H1 (cell line): Measurements from ENCODE around the gene GRIP2. TPM values are rescaled to one million over a fixed set of nuclear protein-coding genes. Genes with fewer than 3 reads are reported as not detected.

Experiments used
- RFX5 ChIP-seq: IDR thresholded peaks from 2 replicates; pipeline ENCODE4 v1.6.1; 2011; ENCODE audit warnings: low read depth, low read length, improper control_type of control experiment, borderline replicate concordance
- polyA plus RNA-seq, 7 experiments: library from polyadenylated mRNA; depleted of rRNA in 3 of 7; stranded (reverse) in 5 of 7; unstranded in 2 of 7; fragments of >200 nt in 5 of 7; fragments of 200-250 nt in 2 of 7; gene quantifications; 1 replicate in 5 of 7; 2 replicates in 1 of 7; 4 replicates in 1 of 7; pipeline versions ENCODE4 v1.2.1 to v1.2.3, GENCODE V29; 2011 to 2013; ENCODE audit warnings: missing spikeins in 2 of 7, mixed read lengths in 2 of 7
- total RNA-seq: library from RNA; stranded (reverse); fragmentation: NEBNext Ultra II Directional; extraction: Animal tissue kit (Norgen Biotek cat#: 25700); gene quantifications from 2 replicates; pipeline ENCODE4 v1.2.1, GENCODE V29; 2021
- TF ChIP-seq, protein P1 (sequence below), 3 experiments: IDR thresholded peaks; 1 replicate in 2 of 3; 2 replicates in 1 of 3; pipeline versions ENCODE4 v1.5.1 to v1.6.1; 2011; ENCODE audit warnings: low read length in 3 of 3, mild to moderate bottlenecking in 3 of 3, inconsistent platforms in 2 of 3, low read depth in 1 of 3, moderate library complexity in 1 of 3; ENCODE audit not compliant: insufficient read depth in 1 of 3; ENCODE audit errors: control extremely low read depth in 1 of 3

Gene GRIP2
- total and polyA plus RNA-seq, 2 of the 8 experiments (the other 6 are each of a cell fraction or from before 2014, with no cell fraction given): 2.5 to 6.4 TPM

GRCh38 chr3:14582045-14582410 is 41.9 kb upstream of the GRIP2 start (continued):
- TF ChIP-seq, protein P1, sequence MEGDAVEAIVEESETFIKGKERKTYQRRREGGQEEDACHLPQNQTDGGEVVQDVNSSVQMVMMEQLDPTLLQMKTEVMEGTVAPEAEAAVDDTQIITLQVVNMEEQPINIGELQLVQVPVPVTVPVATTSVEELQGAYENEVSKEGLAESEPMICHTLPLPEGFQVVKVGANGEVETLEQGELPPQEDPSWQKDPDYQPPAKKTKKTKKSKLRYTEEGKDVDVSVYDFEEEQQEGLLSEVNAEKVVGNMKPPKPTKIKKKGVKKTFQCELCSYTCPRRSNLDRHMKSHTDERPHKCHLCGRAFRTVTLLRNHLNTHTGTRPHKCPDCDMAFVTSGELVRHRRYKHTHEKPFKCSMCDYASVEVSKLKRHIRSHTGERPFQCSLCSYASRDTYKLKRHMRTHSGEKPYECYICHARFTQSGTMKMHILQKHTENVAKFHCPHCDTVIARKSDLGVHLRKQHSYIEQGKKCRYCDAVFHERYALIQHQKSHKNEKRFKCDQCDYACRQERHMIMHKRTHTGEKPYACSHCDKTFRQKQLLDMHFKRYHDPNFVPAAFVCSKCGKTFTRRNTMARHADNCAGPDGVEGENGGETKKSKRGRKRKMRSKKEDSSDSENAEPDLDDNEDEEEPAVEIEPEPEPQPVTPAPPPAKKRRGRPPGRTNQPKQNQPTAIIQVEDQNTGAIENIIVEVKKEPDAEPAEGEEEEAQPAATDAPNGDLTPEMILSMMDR (IDR thresholded peaks at IDR 0.05; ENCODE audit: control extremely low read depth in 1 of 3, insufficient read depth in 1 of 3, low read depth in 1 of 3, low read length in 3 of 3): no peak
- TF ChIP-seq RFX5: no peak
